Stimulated activated CD4-positive, alpha-beta T cell treated with anti-CD3 and anti-CD28 coated beads, Interleukin-2, amount 100 ng/mL, for 48 hours (primary cell): Measurements from ENCODE around the gene ACP5.
"Not testable (repeated sequence)": the region's sequence is repeated elsewhere in the genome, so short reads cannot be mapped to it uniquely, and the experiment has no call there.

Source experiments
- DNase-seq, 2 donors: peaks; one replicate each; pipeline ENCODE4 v3.0.0-alpha.2; 2020

Gene ACP5

DNA sequence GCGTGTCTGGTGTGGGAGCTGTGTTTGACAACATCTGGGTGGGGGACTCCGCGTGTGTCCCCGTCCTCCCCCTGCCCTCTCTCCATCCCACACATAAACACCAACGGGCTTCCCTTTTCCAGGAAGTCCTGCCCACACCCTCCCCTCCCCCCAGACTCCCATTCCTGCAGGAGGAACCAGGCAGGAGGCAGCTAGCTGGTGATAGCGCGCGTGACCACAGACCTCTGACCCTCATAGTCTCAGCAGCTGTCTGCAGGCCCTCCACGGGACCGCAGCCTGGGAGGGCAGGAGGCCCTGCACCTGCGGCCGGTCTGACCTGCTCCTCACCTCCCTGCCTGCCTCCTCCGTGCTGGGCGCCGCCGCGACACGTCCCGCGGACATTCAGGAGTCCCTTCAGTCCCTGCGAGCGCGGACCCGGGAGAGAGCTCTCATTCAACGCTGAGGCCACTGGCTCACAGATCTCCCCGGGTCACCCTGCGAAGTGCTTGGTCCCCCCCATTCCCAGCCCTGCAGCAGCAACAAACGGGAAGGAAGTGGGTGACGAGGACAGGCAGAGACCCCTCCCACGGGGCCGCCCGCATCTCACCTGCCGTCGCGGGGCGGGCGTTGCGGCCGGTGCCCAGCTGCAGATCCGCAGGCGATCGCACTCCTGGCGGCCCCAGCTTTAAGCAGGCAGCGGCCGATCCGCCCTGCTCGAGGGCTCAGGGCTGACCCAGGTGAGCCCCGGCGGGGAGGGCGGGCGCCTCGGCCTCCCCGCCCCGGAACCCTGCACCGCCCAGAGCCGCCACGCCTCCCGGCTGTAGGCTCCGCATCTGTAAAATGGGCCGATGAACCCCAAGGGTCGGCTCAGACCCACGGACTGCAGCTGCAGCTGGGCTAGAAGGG is 1.1 kb upstream of the ACP5 start:
- no peak for DNase-seq

DNA sequence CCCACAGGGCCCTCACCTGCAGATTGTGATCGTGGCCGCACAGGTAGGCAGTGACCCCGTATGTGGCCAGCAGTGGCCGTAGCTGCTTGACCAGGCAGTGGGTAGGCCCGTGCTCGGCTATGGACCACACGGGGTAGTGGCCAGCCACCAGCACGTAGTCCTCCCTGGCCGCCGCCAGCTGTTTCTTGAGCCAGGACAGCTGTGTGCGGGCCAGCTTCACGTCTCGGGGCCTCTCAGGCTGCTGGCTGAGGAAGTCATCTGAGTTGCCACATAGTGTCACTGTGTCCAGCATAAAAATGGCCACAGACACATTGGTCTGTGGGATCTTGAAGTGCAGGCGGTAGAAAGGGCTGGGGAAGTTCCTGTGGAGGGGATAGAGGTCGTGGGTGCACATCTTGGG is 1.2 kb downstream of the ACP5 start:
- DNase-seq, result no peak

DNA sequence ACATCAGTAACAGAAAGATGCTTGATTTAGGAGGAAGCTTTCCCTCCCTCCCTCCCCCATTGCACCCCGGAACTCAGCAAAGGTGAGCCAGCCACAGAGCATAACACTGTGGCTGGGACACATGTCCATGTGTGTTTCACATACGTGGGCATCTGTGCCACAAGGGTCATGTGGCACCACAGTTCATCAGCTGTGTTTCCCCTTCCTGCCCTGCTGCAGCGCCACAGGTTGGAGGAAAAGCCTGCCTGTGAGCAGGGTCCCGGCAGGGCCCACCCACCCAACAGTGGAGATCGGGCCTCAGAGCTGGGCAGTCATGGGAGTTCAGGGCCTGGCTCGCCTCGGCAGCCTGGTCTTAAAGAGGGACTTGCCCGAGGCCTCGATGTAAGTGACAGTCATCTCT is 2.8 kb downstream of the ACP5 start:
- no peak for DNase-seq

DNA sequence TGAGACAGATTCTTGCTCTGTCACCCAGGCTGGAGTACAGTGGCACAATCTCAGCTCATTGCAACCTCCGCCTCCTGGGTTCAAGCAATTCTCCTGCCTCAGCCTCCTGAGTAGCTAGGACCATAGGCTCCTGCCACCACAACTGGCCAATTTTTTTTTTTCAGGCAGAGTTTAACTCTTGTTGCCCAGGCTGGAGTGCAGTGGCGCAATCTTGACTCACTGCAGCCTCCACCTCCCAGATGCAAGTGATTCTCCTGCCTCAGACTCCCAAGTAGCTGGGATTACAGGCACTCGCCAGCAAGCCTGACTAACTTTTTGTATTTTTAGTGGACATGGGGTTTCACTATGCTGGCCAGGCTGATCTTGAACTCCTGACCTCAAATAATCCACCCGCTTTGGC is 3.7 kb downstream of the ACP5 start:
- DNase-seq, result not testable (repeated sequence)

DNA sequence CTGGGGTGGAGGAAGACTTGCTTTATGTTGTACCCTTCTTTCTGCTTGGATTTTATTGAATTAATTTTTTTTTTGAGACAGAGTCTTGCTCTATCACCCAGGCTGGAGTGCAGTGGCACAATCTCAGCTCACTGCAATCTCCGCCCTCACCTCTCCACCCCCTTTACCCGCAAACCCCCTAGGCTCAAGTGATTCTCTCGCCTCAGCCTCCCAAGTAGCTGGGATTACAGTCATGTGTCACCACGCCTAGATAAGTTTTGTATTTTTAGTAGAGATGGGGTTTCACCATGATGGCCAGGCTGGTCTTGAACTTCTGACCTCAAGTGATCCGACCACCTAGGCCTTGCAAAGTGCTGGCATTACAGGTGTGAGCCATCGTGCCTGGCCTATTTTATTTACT is 4.1 kb downstream of the ACP5 start:
- not testable (repeated sequence) for DNase-seq

DNA sequence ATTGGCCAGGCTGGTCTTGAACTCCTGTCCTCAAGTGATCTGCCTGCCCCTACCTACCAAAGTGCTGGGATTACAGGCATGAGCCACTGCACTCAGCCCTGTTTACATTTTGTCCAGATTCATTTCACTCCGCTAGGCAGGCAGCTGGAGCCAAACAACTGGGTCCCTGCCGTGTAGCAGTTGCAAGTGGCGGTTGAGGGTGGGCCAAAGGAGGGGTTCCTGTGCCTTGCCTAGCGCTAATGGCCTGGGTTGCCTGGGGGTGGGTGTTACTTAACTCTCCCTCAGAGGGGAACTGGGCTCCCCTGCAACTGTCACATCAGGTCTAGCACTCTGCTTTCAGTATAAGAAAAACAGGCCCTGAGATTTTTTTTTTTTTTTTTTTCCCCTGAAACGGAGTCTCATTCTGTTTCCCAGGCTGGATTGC is 7.4 kb downstream of the ACP5 start:
- no peak for DNase-seq

DNA sequence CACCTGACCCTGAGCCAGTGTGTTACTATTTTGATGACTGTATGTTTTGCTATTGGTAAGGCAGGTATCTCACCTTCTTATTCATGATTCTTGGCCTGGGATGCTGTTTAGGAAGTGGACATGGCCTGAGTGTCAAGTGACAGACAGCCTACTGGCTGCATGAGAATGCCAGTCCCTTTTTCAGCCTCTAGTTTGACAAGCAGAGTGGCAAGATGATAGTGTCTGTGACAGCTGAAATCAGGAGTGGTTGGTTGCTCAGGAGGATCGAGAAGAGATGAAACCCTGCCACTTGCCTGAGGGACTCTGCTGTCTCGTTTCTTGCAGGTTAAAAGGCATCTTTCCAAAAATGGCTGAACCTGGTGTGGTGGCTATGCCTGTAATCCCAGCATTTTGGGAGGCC is 11.3 kb downstream of the ACP5 start:
- DNase-seq, result no peak

DNA sequence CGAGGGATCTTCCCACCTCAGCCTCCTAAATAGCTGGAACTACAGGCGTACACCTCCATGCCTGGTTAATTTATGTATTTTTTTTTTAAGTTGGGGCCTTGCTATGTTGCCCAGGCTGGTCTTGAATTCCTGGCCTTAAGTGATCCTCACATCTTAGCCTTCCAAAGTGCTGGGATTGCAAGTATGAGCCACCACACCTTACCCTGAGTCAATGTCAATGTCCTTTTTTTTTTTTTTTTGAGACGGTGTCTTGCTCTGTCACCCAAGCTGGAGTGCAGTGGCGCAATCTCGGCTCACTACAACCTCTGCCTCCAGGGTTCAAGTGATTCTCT is 11.8 kb downstream of the ACP5 start:
- DNase-seq, result not testable (repeated sequence)

DNA sequence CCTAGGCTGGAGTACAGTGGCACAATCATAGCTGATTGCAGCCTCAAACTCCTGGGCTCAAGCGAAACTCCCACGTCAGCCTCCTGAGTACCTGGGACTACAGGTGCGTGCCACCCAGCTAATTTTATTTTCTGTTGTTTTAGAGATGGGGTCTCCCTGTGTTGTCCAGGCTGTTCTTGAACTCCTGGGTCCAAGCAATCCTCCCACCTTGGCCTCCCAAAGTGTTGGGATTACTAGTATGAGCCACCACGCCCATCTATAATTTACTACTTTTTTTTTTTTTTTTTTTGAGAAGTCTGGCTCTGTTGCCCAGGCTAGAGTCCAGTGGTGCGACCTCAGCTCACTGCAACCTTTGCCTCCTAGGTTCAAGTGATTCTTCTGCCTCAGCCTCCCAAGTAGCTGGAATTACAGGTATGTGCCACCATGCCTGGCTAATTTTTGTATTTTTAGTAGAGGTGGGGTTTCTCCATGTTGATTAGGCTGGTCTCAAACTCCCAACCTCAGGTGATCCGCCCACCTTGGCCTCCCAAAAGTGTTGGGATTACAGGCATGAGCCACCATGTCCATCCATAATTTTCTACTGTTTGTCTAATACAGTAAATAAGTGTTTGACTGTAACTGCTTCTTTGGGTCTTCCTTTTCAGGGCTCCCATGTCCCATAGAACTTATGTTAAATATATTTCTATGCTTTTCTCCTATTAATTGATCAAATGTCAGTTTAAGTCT is 13.2 kb downstream of the ACP5 start:
- DNase-seq, result not testable (repeated sequence)

DNA sequence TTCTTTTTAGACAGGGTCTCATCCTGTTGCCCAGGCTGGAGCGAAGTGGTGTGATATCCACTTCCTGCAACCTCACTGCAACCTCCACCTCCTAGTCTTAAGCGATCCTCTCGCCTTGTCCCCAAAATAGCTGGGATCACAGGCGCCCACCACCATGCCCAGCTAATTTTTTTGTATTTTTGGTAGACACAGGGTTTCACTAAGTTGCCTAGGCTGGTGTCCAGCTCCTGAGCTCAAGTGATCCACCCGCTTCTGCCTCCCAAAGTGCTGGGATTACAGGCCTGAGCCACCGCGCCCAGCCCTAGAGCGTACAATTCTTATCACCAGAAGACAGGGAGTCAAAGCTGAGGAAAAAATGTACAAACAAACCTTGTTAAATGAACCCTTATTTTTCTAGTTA is 13.9 kb downstream of the ACP5 start:
- no peak for DNase-seq

DNA sequence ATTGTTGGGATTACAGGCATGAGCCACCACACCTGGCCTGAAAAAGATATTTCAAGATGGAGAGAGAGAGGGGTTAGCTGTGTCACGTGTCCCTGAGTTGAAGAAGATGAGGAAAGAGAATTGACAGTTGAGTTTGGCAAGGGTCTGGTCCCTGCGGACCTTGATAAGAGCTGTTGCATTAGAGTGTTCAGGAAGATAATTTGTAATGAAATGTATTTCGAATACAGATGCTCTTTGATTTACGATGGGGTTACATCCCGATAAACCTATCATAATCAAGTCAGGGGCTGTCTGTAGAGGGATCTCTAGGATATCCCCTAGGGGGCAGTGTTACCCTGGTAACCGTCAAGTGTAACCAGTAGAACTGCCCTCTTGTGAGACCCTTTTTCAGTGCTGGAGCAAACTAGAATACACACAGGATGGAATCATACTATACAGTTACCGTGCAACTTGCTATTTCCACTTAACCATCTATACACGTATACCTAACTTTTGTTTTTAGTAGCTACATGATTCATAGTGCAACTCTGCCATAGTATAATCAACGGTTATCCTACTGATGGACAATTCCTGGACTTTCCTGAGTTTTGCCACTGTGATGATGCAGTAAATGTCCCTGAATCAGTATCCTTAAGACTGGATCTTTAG is 16.9 kb downstream of the ACP5 start:
- peak; percentile 51 to 52 for DNase-seq

DNA sequence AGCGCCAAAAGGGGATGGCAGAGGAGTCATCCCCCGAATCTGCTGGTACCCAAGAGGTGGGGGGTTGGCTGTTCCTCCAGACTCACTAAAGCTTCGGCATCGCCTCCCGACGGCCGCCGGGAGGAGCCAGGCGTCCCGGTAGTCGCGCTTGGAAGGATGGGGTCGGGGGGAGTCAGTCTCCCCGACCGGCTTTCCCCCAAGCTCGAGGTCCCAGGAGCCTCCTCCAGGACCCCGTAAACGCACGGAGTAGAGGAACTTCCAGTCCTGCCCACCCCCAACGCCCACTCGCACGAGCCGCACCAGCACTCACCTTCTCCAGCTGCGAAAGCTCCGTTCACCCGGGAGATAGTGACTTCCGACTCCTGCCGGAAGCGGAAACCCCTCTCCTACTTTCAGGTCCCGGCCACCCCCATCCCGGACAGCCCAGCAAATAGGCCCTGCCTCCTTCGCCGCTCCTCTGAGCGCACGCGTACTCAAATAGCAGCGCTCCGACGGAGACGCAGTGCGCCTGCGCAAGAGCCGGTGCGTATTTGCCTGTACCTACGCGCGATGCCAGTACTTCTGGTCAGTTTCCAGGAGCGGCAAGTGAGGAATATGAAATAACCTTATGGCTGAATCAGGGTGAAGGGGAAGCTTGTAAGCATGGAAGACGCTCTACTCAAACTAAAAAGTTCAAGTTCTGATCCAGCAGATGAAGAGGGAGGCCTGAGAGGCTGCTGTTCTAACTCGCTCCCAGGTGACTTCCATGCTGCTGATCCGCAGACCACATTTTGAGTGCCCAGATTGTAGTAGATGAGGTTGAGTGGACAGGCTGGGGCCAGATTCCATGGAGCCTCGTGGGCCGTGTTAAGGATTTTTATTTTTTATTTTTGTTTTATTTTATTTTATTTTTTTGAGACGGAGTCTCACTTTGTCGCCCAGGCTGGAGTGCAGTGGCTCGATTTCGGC is 18.3 kb downstream of the ACP5 start, which contains the start of gene ELOF1:
Gene ELOF1 (minus strand): TSS at position 350 of the 948 bp plus-strand sequence. CDS start 4,883 bp downstream, outside the sequence.
- DNase-seq, result peak; percentile 94

DNA sequence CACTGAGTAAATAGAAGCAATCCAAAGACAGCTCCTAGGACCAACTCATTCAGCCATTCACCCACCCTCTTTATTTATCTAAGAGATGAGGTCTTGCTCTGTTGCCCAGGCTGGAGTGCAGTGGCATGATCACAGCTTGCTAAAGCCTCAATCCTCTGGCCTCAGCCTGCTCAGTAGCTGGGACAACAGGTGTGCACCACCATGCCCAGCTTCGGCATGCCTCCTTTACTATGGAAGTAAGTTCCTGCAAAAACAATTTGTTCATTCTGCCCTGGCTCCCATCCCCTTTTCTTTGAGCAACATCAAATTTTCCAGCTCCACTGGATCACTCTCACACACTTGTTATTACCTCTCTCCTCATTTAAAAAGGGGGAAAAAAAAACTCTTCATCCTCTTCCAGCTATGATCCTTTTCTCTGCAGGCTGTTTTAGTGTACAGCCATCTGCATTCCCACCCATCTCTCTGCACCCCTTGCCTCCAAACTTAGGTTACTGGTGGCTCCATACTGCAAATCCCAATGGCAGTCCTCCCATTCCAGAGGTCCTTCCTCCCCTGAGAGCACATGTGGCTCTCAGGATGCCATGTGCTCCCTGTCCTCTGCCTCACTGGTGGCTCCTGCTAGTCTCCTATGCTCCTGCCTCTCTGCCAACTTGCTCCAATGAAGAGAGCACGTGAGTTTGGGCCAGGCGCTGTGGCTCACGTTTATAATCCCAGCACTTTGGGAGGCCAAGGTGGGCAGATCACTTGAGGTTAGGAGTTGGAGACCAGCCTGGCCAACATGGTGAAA is 20.6 kb downstream of the ACP5 start:
- no peak for DNase-seq

DNA sequence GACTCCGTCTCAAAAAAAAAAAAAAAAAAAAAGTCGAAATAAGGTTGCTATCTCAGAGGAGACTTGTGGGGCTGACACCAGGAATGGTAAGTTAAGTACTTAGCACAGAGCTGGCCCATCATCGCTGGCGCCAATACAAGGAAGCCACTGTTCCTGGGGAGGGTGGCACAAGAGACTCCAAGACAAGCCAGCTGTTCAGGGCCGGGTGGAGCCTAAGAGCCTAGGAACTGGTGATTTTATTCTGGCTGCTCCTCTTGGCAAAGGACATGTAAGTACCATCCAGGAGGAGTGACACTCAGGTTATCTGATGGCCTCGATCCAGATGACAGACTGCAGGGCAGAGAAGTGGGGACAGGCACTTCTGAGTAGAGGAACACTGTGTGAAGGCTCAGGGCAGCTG is 22.2 kb downstream of the ACP5 start:
- no peak for DNase-seq

DNA sequence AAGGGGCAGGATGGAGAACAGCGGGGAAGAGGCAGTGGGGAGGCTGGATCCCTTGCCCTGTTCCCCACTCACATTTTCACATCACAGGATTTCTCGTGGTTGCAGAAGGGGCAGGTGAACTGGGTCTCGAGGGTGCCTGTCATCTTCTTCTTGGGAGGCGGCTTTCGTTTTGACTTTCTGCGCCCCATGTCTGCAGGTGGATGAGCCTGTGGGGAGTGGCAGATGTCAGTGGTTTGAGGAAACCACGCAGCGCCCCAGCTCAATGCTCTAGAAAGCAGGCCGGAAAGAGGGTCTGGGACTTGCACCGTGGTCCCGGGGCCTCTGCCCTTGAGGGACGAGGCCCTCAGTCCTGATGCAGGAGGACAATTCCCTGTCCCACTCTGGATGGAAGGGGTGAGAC is 23.3 kb downstream of the ACP5 start:
- no peak for DNase-seq

DNA sequence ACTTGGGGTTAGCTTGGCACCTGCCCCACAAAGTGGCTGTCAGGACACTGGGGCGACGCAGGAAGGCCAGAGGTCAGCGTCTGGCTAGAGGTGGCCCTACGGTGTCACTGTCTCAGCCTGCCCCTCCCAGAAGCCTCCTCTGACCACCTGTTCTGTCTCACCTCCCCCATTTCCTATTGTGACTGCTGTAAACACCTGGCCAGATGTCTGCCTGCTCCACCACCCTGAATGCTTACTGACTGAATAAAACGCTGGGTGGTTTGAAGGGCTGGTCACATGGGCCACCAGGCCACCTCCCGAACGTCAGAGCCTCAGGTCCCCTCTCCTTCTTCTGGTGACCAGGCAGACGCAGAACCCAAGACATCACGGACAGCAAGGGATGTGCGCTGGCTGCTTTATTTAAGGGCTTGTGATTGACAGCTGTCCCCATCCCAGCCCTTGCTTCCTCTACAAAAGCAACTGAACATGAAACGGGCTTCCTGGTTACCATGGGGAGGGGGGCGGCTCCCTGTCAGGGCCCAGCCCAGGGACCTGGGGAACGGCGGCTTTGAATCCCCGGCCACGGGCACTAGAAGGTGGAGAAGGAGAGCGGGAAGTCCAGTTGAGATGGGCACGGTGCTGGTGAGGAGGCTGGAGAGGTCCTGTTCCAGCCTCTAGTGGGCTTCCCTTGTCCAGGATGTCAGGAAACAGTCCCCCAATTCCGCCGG is 24.6 kb downstream of the ACP5 start:
- no peak for DNase-seq

DNA sequence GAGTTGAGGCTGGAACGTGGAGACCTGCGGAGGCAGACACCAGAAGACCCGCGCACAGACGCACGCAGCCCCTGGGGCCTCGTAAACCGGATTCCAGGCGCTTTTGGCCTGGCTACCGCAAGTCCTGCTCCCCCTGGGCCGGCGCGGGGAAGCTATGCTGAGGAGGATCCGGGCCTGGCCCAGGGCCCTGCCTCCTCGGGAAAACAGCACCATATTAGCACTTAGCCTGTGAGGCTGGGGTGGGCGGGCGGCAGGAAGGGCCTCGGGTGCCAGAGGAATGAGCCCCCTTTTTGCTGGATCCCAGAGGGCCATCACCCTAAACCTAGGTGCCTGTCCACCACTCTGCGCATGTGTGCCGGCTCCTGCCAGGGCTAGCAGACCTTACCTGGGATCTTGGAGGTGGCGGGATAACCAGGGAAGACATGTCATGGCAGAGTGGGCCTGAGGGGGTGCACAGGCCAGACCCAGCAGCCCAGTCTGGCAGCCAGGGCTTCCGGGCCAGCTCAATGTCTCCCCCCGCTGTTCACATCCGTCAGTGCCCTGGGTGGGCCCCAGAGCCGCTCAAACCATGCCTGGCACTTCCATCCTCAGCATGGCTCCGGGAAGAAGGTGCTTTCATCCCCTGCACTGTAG is 25.7 kb downstream of the ACP5 start:
- no peak for DNase-seq

DNA sequence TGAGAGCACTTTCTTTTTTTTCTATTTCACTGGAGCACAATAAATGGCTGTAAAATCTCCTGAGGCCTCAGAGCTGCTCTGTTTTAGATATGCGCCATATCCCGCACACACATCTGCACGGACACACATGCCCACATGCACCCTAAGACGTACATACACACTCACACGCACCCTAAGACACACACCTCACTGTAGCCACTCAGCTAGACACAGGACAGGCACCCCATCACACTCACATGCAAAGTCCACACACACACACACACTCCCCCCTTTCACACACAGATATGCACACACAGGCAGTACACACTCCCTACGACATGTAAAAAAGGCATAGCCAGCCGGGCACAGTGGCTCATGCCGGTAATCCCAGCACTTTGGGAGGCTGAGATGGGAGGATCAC is 27.2 kb downstream of the ACP5 start:
- no peak for DNase-seq

DNA sequence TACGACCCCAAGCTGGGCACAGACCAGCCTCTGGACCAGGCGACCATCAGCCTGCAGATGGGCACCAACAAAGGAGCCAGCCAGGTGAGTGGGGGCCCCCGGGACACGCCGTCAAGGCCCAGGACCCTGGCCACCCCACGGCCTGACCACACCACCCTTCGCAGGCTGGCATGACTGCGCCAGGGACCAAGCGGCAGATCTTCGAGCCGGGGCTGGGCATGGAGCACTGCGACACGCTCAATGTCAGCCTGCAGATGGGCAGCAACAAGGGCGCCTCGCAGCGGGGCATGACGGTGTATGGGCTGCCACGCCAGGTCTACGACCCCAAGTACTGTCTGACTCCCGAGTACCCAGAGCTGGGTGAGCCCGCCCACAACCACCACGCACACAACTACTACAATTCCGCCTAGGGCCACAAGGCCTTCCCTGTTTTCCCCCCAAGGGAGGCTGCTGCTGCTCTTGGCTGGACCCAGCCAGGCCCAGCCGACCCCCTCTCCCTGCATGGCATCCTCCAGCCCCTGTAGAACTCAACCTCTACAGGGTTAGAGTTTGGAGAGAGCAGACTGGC is 28.0 kb downstream of the ACP5 start:
- no peak for DNase-seq
